Inferior parietal cortex (tissue), 1 donor: ENCODE data around the gene S100B.
A peak's percentile ranks its signal among the peaks of the same experiment; 100 is the strongest.
"Not testable (repeated sequence)": the region's sequence is repeated elsewhere in the genome, so short reads cannot be mapped to it uniquely, and the experiment has no call there.

Experiments used
- DNase-seq: peaks from one replicate; pipeline ENCODE4 v3.0.0-alpha.2; 2016; ENCODE audit errors: extremely low spot score

S100B gene

GRCh38 chr21:46604975-46605766 lies at the start of gene S100B:
S100B (minus strand) TSS chr21:46605082; CDS start chr21:46602415, 2,667 bp downstream.
- DNase-seq, result peak; percentile 74

- no peak for DNase-seq
These were observed 46.2 kb upstream of the S100B start for GRCh38 chr21:46651121-46651520.

- no peak for DNase-seq
These were observed 45.7 kb upstream of the S100B start for GRCh38 chr21:46650476-46651098.

- DNase-seq, result no peak
These were observed 44.5 kb upstream of the S100B start for GRCh38 chr21:46649356-46649755.

- no peak for DNase-seq
These were observed 43.7 kb upstream of the S100B start for GRCh38 chr21:46648539-46648938.

- no peak for DNase-seq
These were observed 41.8 kb upstream of the S100B start for GRCh38 chr21:46646541-46647154.

GRCh38 chr21:46645840-46646239 lies 41.0 kb upstream of the S100B start:
- DNase-seq, result no peak

- no peak for DNase-seq
These were observed 38.7 kb upstream of the S100B start for GRCh38 chr21:46643379-46644177.

- DNase-seq, result no peak
These were observed 36.8 kb upstream of the S100B start for GRCh38 chr21:46641656-46642055.

GRCh38 chr21:46639489-46640386 lies 34.9 kb upstream of the S100B start:
- DNase-seq, result peak; percentile 69

- peak; percentile 32 for DNase-seq
These were observed 33.3 kb upstream of the S100B start for GRCh38 chr21:46637952-46638746.

- no peak for DNase-seq
These were observed 31.8 kb upstream of the S100B start for GRCh38 chr21:46636550-46637285.

- no peak for DNase-seq
These were observed 31.3 kb upstream of the S100B start for GRCh38 chr21:46636181-46636512.

GRCh38 chr21:46635324-46636180 lies 30.7 kb upstream of the S100B start, which contains the start of gene PRMT2:
PRMT2 (plus strand) TSS chr21:46635674; CDS start chr21:46636952, 1,278 bp downstream.
- peak; percentile 97 for DNase-seq

- peak; percentile 83 for DNase-seq
These were observed 30.1 kb upstream of the S100B start for GRCh38 chr21:46634966-46635323.

GRCh38 chr21:46634427-46634826 lies 29.5 kb upstream of the S100B start:
- DNase-seq, result no peak

- no peak for DNase-seq
These were observed 28.7 kb upstream of the S100B start for GRCh38 chr21:46633566-46633965.

- DNase-seq, result not testable (repeated sequence)
These were observed 26.0 kb upstream of the S100B start for GRCh38 chr21:46630915-46631314.

GRCh38 chr21:46628868-46629267 lies 24.0 kb upstream of the S100B start:
- DNase-seq, result no peak
